Progenitor cell of endocrine pancreas (in vitro differentiated cells): Measurements from ENCODE around the gene NAPSA. TPM values are rescaled to one million over a fixed set of nuclear protein-coding genes. Genes with fewer than 3 reads are reported as not detected.
A peak's percentile ranks its signal among the peaks of the same experiment; 100 is the strongest.

Source experiments
- DNase-seq: peaks from one replicate; pipeline ENCODE4 v3.0.0; 2021; ENCODE audit warnings: low spot score; ENCODE audit not compliant: unreplicated experiment
- H3K27ac Mint-ChIP-seq: 2 replicates; pipeline ENCODE4 v1.8.0; 2021; ENCODE audit warnings: mild to moderate bottlenecking, moderate library complexity, mixed read lengths
- H3K27me3 Mint-ChIP-seq: 2 replicates; pipeline ENCODE4 v1.8.0; 2021; ENCODE audit warnings: mixed read lengths
- H3K36me3 Mint-ChIP-seq: 2 replicates; pipeline ENCODE4 v1.8.0; 2022; ENCODE audit warnings: mixed read lengths; ENCODE audit not compliant: insufficient read depth
- H3K4me1 Mint-ChIP-seq: 2 replicates; pipeline ENCODE4 v1.8.0; 2021; ENCODE audit warnings: low read depth, mixed read lengths
- H3K4me3 Mint-ChIP-seq: 2 replicates; pipeline ENCODE4 v1.8.0; 2021; ENCODE audit warnings: low read depth, mild to moderate bottlenecking, moderate library complexity, mixed read lengths
- H3K9me3 Mint-ChIP-seq: 2 replicates; pipeline ENCODE4 v1.8.0; 2021; ENCODE audit warnings: low read depth, mixed read lengths
- long read RNA-seq: library from polyadenylated mRNA; unstranded; transcript quantifications from one replicate; pipeline ENCODE4 v2.0.0, GENCODE V29; 2020
- total RNA-seq: library from RNA; stranded (reverse); gene quantifications from 2 replicates; pipeline ENCODE4 v1.2.1, GENCODE V29; 2021
- TF ChIP-seq, protein P1 (sequence below): fragments of 200-600 bp; sonication (generic); IDR thresholded peaks from one replicate; pipeline ENCODE4 v1.5.0; 2021; ENCODE audit warnings: antibody characterized with exemption, mild to moderate bottlenecking; ENCODE audit not compliant: unreplicated experiment

Gene NAPSA
- total RNA-seq, result 2.3 and 2.7 TPM in 2 replicates
- long read RNA-seq, partial matches to known transcripts, result 0 of 1 reads
- long read RNA-seq, other reads (novel, unspliced or antisense), result 1 of 1 reads

DNA sequence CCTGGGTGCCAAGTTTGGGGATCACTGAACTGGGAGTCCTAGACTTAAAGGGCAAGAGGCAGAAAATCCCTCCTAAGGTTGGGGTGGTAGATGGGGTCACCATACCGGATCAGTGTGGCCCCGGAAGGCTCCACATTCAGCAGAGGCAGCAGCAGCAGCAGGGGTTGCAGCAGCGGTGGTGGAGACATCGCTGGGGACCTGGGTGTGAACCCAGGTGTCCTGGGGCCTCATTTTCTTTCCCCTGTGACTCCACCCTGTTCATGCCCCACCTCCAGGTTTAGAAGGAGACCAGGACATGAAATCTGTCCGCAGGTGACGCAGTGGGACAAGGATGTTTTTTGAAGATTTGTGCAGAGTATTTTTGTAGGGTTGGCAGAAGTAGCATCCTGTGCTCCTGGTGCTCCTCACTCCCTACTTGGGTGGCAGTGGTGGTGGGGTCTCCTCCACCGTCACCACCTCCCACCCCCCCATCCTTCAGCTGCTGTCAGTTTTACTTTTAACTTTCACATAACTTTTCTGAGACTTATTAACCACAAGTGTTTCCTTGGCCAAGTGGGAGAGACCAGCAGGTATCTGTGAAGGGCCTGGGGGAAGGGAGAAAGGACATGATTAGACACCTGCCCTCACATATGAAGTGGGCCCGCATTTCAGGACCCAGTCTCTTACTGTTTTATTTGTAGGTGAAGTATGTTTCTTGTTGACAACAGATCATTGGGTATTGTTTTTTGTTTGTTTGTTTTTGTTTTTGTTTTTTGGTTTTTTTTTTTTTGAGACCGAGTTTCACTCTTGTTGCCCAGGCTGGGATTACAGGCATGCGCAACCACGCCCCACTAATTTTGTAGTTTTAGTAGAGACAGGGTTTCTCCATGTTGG is at the start of gene NAPSA:
TSS of gene NAPSA (minus strand) at position 206 of the 873 bp plus-strand sequence. CDS start at position 188, 18 bp downstream.
- Mint-ChIP-seq H3K27ac (no peak within 1 kb of the TSS), H3K36me3 (no peaks in the 10 kb centered on the region), H3K4me3 (no peak within 1 kb of the TSS), H3K4me1 (peaks cover 5% of the 10 kb centered on the region), H3K9me3 (no peaks in the 10 kb centered on the region), H3K27me3 (peaks cover 10% of the 10 kb centered on the region)
- TF ChIP-seq, protein P1, sequence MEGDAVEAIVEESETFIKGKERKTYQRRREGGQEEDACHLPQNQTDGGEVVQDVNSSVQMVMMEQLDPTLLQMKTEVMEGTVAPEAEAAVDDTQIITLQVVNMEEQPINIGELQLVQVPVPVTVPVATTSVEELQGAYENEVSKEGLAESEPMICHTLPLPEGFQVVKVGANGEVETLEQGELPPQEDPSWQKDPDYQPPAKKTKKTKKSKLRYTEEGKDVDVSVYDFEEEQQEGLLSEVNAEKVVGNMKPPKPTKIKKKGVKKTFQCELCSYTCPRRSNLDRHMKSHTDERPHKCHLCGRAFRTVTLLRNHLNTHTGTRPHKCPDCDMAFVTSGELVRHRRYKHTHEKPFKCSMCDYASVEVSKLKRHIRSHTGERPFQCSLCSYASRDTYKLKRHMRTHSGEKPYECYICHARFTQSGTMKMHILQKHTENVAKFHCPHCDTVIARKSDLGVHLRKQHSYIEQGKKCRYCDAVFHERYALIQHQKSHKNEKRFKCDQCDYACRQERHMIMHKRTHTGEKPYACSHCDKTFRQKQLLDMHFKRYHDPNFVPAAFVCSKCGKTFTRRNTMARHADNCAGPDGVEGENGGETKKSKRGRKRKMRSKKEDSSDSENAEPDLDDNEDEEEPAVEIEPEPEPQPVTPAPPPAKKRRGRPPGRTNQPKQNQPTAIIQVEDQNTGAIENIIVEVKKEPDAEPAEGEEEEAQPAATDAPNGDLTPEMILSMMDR, result no peak
- no peak for DNase-seq

DNA sequence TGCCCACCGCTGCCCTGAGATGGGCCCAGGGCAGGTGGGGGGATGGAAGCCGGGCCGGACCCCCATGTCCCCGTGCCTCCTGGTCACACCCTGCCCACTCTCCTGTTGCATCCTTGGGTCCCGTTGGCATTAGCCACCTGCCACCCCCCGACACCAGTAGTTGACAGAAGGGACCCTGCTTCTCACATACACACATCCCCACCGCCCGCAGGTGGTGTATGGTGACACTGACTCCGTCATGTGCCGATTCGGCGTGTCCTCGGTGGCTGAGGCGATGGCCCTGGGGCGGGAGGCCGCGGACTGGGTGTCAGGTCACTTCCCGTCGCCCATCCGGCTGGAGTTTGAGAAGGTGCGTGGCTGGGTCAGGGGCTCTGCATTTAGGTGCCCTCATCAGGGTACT is 48.1 kb upstream of the NAPSA start:
- TF ChIP-seq, protein P1, result no peak

DNA sequence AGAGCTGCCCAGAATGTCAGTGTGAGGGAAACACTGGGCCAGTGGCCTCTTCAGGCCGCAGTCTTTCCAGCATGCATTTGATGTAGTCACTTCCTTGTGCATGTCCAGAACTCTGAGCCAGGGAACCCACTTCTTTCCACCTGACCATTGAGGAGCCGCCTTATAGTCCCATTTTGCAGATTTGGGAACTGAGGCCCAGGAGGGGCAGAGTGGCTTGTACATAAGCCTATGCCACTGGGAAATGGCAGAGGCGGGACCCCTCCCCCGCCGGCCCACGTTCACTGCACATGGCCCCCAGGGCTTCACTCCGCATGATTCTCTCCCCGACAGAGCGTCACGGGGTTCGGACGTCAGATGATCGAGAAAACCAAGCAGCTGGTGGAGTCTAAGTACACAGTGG is 47.7 kb upstream of the NAPSA start:
- Mint-ChIP-seq H3K27ac (peak overlapping the region; percentile 74), H3K4me3 (no peak overlapping the region), H3K9me3 (no peaks in the 10 kb centered on the region), H3K36me3 (peaks cover 8% of the 10 kb centered on the region), H3K4me1 (no peaks in the 10 kb centered on the region), H3K27me3 (no peaks in the 10 kb centered on the region)
- no peak for DNase-seq
- TF ChIP-seq, protein P1, result no peak

More for the DNA sequence above, 48.1 kb upstream of the NAPSA start:
- H3K36me3 Mint-ChIP-seq, result peaks cover 8% of the 10 kb centered on the region
- H3K4me3 Mint-ChIP-seq, result no peak overlapping the region
- no peak overlapping the region for H3K27ac Mint-ChIP-seq
- H3K9me3 Mint-ChIP-seq, result no peaks in the 10 kb centered on the region
- H3K4me1 Mint-ChIP-seq, result peaks cover 3% of the 10 kb centered on the region
- no peak for DNase-seq
- H3K27me3 Mint-ChIP-seq, result peaks cover 3% of the 10 kb centered on the region

DNA sequence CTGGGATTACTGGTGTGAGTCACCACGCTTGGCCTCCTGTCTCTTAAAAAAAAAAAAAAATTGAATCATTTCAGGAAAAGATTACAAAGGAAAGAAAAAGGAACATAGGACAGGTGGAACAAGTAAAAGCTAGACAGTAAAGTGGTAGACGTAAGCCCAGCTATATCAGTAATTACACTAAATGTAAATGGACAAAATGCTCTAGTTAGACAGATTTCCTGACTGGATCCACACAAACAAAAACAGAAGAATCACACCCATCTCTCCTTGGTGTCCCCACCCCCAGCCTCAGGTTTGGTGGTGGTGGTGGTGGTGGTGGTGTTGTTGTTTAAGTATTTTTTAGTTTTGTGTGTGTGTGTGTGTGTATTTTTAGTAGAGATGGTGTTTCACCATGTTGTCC is 47.0 kb upstream of the NAPSA start:
- DNase-seq, result no peak
- H3K4me1 Mint-ChIP-seq, result no peaks in the 10 kb centered on the region
- no peak overlapping the region for H3K4me3 Mint-ChIP-seq
- no peaks in the 10 kb centered on the region for H3K9me3 Mint-ChIP-seq
- TF ChIP-seq, protein P1, result no peak
- no peak overlapping the region for H3K27ac Mint-ChIP-seq
- peaks cover 8% of the 10 kb centered on the region for H3K36me3 Mint-ChIP-seq
- no peaks in the 10 kb centered on the region for H3K27me3 Mint-ChIP-seq

DNA sequence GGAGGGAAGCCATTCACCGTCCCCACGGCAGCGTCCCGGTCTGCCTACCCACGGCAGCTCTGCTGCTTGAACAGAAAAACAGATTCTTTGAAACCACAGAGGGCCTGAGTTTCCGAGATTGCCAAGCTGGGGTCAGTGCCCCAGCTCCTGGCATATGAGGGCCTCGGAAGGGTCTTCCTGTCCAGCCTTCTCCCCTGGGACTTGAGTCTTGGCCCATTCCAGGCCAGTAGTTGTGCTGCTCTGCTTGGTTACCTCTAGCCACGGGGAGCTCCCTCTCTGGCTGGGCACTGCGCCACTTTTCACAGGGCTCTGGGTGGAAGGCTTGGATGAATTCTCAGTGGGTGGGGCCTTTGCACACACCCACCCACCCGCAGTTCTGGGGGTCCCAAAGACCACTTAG is 44.7 kb upstream of the NAPSA start:
- no peaks in the 10 kb centered on the region for H3K27me3 Mint-ChIP-seq
- H3K4me1 Mint-ChIP-seq, result no peaks in the 10 kb centered on the region
- no peak overlapping the region for H3K27ac Mint-ChIP-seq
- no peak for DNase-seq
- peaks cover 11% of the 10 kb centered on the region for H3K36me3 Mint-ChIP-seq
- TF ChIP-seq, protein P1, result no peak
- no peak overlapping the region for H3K4me3 Mint-ChIP-seq
- H3K9me3 Mint-ChIP-seq, result no peaks in the 10 kb centered on the region
